ENCODE data around the gene KRT36. TPM values are rescaled to one million over a fixed set of nuclear protein-coding genes. Genes with fewer than 3 reads are reported as not detected.

KRT36 gene
- total RNA-seq, 1 donor from 2014 or later = not detected

DNA sequence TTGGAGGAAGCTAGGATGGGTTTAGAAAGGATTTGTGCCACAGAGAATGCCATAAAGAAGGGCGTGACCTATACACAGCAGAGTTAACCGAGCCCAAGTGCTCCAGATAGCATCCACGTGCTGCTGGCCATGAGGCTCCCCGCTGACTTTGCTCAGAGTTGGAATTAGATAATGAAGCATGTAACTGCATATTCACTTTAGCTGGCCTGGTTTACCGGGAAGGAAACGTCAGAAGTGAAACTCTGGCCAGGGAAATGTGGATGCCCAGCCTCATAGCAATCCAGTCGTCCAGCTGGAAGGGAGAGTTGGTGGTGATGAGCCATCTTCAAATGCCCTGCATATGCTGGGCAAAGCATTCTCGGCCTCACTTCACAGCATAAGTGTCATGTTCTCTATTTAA lies 14.8 kb downstream of the KRT36 start:
- no peak overlapping the region for H3K27ac Mint-ChIP-seq
- H3K4me3 Mint-ChIP-seq (ENCODE audit: low read depth) = no peak overlapping the region
- no peaks in the 10 kb centered on the region for H3K4me1 Mint-ChIP-seq (ENCODE audit: low read depth)
- H3K36me3 Mint-ChIP-seq (ENCODE audit: low read depth) = no peaks in the 10 kb centered on the region
- intact Hi-C loops (cut with micrococcal nuclease) = no loop called here
- no peaks in the 10 kb centered on the region for H3K27me3 Mint-ChIP-seq (ENCODE audit: low read depth)
- no peaks in the 10 kb centered on the region for H3K9me3 Mint-ChIP-seq
- no peak for DNase-seq (ENCODE audit: low spot score)

- Mint-ChIP-seq H3K27me3 (ENCODE audit: low read depth) (peaks cover 1% of the 10 kb centered on the region), H3K27ac (no peak overlapping the region), H3K36me3 (ENCODE audit: low read depth) (no peaks in the 10 kb centered on the region), H3K4me3 (ENCODE audit: low read depth) (no peak overlapping the region), H3K9me3 (no peaks in the 10 kb centered on the region), H3K4me1 (ENCODE audit: low read depth) (no peaks in the 10 kb centered on the region)
- no peak for DNase-seq (ENCODE audit: low spot score)
- intact Hi-C loops (cut with micrococcal nuclease) = no loop called here
Measured at GRCh38 chr17:41468346-41468745, 21.4 kb downstream of the KRT36 start.

DNA sequence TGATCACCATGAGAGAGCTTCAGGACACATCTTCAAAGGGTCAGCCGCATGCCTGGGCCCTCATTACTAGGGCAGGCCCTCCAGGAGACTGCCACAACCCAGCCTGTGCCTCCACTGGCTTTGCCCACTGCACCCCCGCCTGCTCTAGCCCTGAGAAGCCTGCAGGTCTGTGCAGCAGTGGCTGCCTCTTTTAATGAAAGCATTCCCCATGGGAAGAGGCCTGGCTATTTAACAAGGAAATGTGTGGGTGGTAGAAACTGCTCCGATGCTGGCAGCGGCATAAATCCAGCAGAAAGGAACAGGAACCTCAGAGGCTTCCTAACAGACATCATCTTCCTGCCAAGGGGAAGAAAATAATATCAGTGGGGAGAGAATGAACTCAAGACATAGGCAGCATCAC lies 22.1 kb downstream of the KRT36 start:
- no peaks in the 10 kb centered on the region for H3K36me3 Mint-ChIP-seq (ENCODE audit: low read depth)
- intact Hi-C loops (cut with micrococcal nuclease) = no loop called here
- H3K27me3 Mint-ChIP-seq (ENCODE audit: low read depth) = peaks cover 1% of the 10 kb centered on the region
- H3K27ac Mint-ChIP-seq = no peak overlapping the region
- no peaks in the 10 kb centered on the region for H3K4me1 Mint-ChIP-seq (ENCODE audit: low read depth)
- DNase-seq (ENCODE audit: low spot score) = no peak
- no peaks in the 10 kb centered on the region for H3K9me3 Mint-ChIP-seq
- H3K4me3 Mint-ChIP-seq (ENCODE audit: low read depth) = no peak overlapping the region

DNA sequence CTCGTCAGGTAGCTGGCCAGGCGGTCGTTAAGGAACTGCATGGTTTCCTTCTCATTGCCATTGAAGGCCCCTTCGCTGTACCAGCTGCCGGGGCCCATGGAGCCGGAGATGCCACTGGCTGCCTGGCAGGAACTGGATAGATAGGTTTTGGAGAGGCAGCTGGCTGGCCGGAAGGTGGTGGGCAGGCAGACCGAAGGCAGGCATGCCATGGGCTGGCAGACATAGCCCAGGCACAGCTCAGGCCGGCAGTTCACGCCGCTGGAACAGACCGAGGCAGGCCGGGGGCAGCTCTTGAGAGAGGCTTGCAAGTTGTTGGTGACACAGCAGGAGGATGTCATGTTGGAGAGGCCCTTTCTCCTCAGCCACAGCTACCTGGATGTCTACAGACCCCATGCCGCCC lies 22.7 kb downstream of the KRT36 start, which contains the start of gene KRT32:
TSS of gene KRT32 (minus strand) at position 399 of the 400 bp plus-strand sequence. CDS start at position 338, 61 bp downstream.
- Mint-ChIP-seq H3K9me3 (no peaks in the 10 kb centered on the region), H3K27me3 (ENCODE audit: low read depth) (peaks cover 1% of the 10 kb centered on the region), H3K27ac (no peak within 1 kb of the TSS), H3K4me3 (ENCODE audit: low read depth) (no peak within 1 kb of the TSS), H3K36me3 (ENCODE audit: low read depth) (no peaks in the 10 kb centered on the region), H3K4me1 (ENCODE audit: low read depth) (no peaks in the 10 kb centered on the region)
- no peak for DNase-seq (ENCODE audit: low spot score)
- intact Hi-C loops (cut with micrococcal nuclease) = no loop called here

- Mint-ChIP-seq H3K9me3 (no peaks in the 10 kb centered on the region), H3K4me3 (ENCODE audit: low read depth) (no peak overlapping the region), H3K27ac (no peak overlapping the region), H3K36me3 (ENCODE audit: low read depth) (no peaks in the 10 kb centered on the region), H3K4me1 (ENCODE audit: low read depth) (no peaks in the 10 kb centered on the region), H3K27me3 (ENCODE audit: low read depth) (peaks cover 4% of the 10 kb centered on the region)
- DNase-seq (ENCODE audit: low spot score) = no peak
- intact Hi-C loops (cut with micrococcal nuclease) = no loop called here
Measured at GRCh38 chr17:41464682-41465081, 25.0 kb downstream of the KRT36 start.

- no peak overlapping the region for H3K4me3 Mint-ChIP-seq (ENCODE audit: low read depth)
- DNase-seq (ENCODE audit: low spot score) = no peak
- no peaks in the 10 kb centered on the region for H3K36me3 Mint-ChIP-seq (ENCODE audit: low read depth)
- peaks cover 2% of the 10 kb centered on the region for H3K27me3 Mint-ChIP-seq (ENCODE audit: low read depth)
- intact Hi-C loops (cut with micrococcal nuclease) = no loop called here
- no peaks in the 10 kb centered on the region for H3K9me3 Mint-ChIP-seq
- no peak overlapping the region for H3K27ac Mint-ChIP-seq
- no peaks in the 10 kb centered on the region for H3K4me1 Mint-ChIP-seq (ENCODE audit: low read depth)
Measured at GRCh38 chr17:41464173-41464572, 25.5 kb downstream of the KRT36 start.

GRCh38 chr17:41463746-41464145 lies 26.0 kb downstream of the KRT36 start:
- no peaks in the 10 kb centered on the region for H3K9me3 Mint-ChIP-seq
- H3K4me3 Mint-ChIP-seq (ENCODE audit: low read depth) = no peak overlapping the region
- no peak overlapping the region for H3K27ac Mint-ChIP-seq
- no peaks in the 10 kb centered on the region for H3K4me1 Mint-ChIP-seq (ENCODE audit: low read depth)
- no peak for DNase-seq (ENCODE audit: low spot score)
- intact Hi-C loops (cut with micrococcal nuclease) = no loop called here
- H3K27me3 Mint-ChIP-seq (ENCODE audit: low read depth) = peaks cover 2% of the 10 kb centered on the region
- H3K36me3 Mint-ChIP-seq (ENCODE audit: low read depth) = no peaks in the 10 kb centered on the region

- H3K9me3 Mint-ChIP-seq = no peaks in the 10 kb centered on the region
- no peaks in the 10 kb centered on the region for H3K4me1 Mint-ChIP-seq (ENCODE audit: low read depth)
- peaks cover 2% of the 10 kb centered on the region for H3K27me3 Mint-ChIP-seq (ENCODE audit: low read depth)
- DNase-seq (ENCODE audit: low spot score) = no peak
- no peak overlapping the region for H3K4me3 Mint-ChIP-seq (ENCODE audit: low read depth)
- intact Hi-C loops (cut with micrococcal nuclease) = no loop called here
- H3K36me3 Mint-ChIP-seq (ENCODE audit: low read depth) = no peaks in the 10 kb centered on the region
- no peak overlapping the region for H3K27ac Mint-ChIP-seq
Measured at GRCh38 chr17:41462705-41463104, 27.0 kb downstream of the KRT36 start.

DNA sequence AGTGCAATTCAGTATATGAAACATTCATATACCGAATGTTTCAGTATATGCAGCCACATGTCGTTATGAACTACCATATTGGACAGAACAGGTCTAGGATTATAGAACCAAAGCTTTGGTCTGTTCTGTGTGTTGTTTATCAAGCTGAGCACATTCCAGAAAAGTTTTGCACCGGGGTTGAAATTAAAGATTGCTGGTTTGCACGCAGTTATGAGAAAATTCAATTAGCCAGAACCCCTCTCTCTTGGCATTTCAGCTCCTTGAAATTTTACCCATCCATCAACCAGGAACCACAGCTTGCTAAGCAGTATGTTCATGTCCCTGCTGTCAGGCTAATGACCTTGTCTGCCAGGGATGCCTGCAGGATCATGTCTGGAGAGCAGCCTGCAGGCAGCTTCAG lies 32.0 kb downstream of the KRT36 start:
- Mint-ChIP-seq H3K4me3 (ENCODE audit: low read depth) (no peak overlapping the region), H3K36me3 (ENCODE audit: low read depth) (no peaks in the 10 kb centered on the region), H3K27me3 (ENCODE audit: low read depth) (peaks cover 10% of the 10 kb centered on the region), H3K27ac (no peak overlapping the region), H3K4me1 (ENCODE audit: low read depth) (no peaks in the 10 kb centered on the region), H3K9me3 (no peaks in the 10 kb centered on the region)
- intact Hi-C loops (cut with micrococcal nuclease) = no loop called here
- DNase-seq (ENCODE audit: low spot score) = no peak

GRCh38 chr17:41456204-41456603 lies 33.5 kb downstream of the KRT36 start:
- H3K27ac Mint-ChIP-seq = no peak overlapping the region
- H3K9me3 Mint-ChIP-seq = no peaks in the 10 kb centered on the region
- H3K27me3 Mint-ChIP-seq (ENCODE audit: low read depth) = peaks cover 10% of the 10 kb centered on the region
- H3K36me3 Mint-ChIP-seq (ENCODE audit: low read depth) = no peaks in the 10 kb centered on the region
- no peak for DNase-seq (ENCODE audit: low spot score)
- H3K4me1 Mint-ChIP-seq (ENCODE audit: low read depth) = no peaks in the 10 kb centered on the region
- intact Hi-C loops (cut with micrococcal nuclease) = no loop called here
- no peak overlapping the region for H3K4me3 Mint-ChIP-seq (ENCODE audit: low read depth)

GRCh38 chr17:41455236-41455635 lies 34.5 kb downstream of the KRT36 start:
- Mint-ChIP-seq H3K27ac (no peak overlapping the region), H3K27me3 (ENCODE audit: low read depth) (peaks cover 12% of the 10 kb centered on the region), H3K4me1 (ENCODE audit: low read depth) (no peaks in the 10 kb centered on the region), H3K4me3 (ENCODE audit: low read depth) (no peak overlapping the region), H3K36me3 (ENCODE audit: low read depth) (no peaks in the 10 kb centered on the region), H3K9me3 (no peaks in the 10 kb centered on the region)
- intact Hi-C loops (cut with micrococcal nuclease) = no loop called here
- no peak for DNase-seq (ENCODE audit: low spot score)

- DNase-seq (ENCODE audit: low spot score) = no peak
- Mint-ChIP-seq H3K4me3 (ENCODE audit: low read depth) (no peak overlapping the region), H3K27ac (no peak overlapping the region), H3K9me3 (no peaks in the 10 kb centered on the region), H3K4me1 (ENCODE audit: low read depth) (no peaks in the 10 kb centered on the region), H3K36me3 (ENCODE audit: low read depth) (no peaks in the 10 kb centered on the region), H3K27me3 (ENCODE audit: low read depth) (peaks cover 16% of the 10 kb centered on the region)
- intact Hi-C loops (cut with micrococcal nuclease) = no loop called here
Measured at GRCh38 chr17:41453066-41453465, 36.6 kb downstream of the KRT36 start.

DNA sequence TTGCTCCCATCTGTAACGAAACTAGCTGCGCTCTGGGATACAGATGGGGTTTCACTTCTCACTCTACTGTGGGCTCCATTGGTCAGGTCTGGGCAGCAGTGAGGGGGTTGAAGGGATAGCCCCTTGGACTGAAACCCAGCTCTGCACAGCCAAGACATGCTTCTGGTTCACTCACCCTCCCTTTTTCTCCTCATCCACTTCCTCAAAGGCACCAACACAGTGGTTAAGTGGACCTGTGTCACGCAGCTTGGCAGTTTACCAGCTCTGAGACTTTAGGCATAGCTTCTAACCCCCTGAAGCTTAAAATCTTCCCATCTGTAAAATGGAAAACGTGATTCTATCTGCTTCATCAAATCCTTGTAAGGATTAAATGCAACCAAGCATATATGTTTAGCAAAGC lies 37.4 kb downstream of the KRT36 start:
- H3K27me3 Mint-ChIP-seq (ENCODE audit: low read depth) = peaks cover 16% of the 10 kb centered on the region
- DNase-seq (ENCODE audit: low spot score) = no peak
- H3K36me3 Mint-ChIP-seq (ENCODE audit: low read depth) = no peaks in the 10 kb centered on the region
- no peaks in the 10 kb centered on the region for H3K9me3 Mint-ChIP-seq
- no peak overlapping the region for H3K4me3 Mint-ChIP-seq (ENCODE audit: low read depth)
- intact Hi-C loops (cut with micrococcal nuclease) = no loop called here
- H3K27ac Mint-ChIP-seq = no peak overlapping the region
- no peaks in the 10 kb centered on the region for H3K4me1 Mint-ChIP-seq (ENCODE audit: low read depth)

DNA sequence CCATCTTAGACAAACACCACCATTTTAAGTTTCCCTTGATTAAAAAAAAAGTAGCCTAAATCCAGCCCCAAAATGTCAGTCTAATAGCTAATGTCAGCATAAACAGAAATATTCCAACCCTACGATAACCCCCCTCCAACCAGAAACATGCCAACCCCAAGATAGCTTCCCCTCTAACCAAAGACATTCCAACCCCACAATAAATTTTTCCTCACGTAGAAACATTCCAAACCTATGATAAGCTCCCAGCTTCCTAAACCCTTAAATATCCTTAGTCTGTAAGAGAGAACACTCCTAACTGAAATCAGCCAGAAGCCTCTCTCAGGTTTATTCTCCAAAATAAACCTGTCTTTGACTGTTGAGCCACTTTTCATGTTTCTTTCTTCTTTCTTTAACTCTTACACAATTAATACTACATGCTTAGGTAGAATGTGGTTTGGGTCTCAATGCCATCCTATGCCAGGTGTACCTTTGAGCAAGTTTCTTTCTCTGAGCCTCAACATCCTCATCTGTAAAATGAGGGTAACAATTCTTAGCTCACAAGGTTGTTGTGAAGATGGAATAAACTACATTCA lies 38.5 kb downstream of the KRT36 start:
- Mint-ChIP-seq H3K4me1 (ENCODE audit: low read depth) (no peaks in the 10 kb centered on the region), H3K4me3 (ENCODE audit: low read depth) (no peak overlapping the region), H3K27ac (no peak overlapping the region), H3K36me3 (ENCODE audit: low read depth) (no peaks in the 10 kb centered on the region), H3K27me3 (ENCODE audit: low read depth) (peaks cover 16% of the 10 kb centered on the region), H3K9me3 (no peaks in the 10 kb centered on the region)
- intact Hi-C loops (cut with micrococcal nuclease) = no loop called here
- DNase-seq (ENCODE audit: low spot score) = no peak
